Measurements from ENCODE around the gene NUDT9.
"Not testable (repeated sequence)": the region's sequence is repeated elsewhere in the genome, so short reads cannot be mapped to it uniquely, and the experiment has no call there.

The NUDT9 gene

DNA sequence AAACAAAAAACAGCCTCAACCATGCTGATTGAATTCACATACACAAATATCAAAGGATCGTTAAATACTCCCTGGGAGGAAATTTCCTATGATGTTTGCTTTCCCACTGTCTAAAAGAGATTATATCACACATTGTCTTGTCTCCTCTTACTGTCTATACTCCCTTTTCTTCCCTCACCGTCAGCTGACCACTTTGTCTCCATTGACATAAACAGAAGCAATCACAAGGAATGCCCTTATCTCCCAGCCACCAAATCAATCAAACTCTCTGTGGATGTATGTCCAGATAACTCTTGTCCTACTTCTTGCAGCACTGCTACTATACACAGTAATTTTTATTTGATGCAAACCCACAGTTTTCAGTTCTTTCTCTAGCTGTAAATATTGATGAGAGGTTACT lies 12.2 kb upstream of the NUDT9 start:
- no peak for DNase-seq

DNA sequence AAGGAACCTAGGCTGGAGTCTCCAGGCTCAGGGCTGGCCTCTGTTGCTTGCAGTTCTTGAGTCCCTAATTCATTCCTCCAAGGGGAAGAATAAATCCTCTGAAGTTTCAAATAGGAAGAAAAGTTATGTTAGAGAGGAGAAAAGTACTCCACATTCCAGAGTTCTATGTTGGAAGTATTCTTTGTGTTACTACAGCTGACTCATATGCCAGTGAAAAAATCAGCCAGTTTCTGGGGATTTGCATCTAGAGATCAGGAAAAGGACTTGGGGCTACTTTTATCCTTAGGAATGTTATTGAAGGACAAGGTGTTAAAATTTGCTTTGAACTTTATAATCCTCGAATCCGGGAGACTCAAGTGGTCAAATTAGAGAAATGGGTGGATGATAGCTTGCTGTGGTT lies 11.7 kb upstream of the NUDT9 start:
- DNase-seq: no peak

DNA sequence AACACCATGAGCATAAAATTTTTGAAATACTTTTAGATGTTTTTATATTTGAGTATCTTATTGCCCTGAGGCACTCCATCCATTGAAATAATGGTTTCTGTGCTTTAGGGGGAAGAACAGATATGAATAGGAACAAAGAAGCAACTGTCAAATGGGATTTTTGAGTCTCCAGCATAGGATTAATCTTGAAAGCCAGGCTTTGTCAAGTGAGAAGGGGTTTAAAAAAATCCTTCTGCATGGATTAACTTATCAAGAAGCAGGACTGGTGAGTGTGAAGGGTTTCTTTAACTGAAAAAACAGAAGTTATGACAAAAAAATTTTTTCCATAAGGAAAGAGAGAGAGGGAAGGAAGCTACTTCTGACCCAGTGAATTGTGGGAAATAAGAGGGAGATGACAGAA lies 7.6 kb upstream of the NUDT9 start:
- no peak for DNase-seq

DNA sequence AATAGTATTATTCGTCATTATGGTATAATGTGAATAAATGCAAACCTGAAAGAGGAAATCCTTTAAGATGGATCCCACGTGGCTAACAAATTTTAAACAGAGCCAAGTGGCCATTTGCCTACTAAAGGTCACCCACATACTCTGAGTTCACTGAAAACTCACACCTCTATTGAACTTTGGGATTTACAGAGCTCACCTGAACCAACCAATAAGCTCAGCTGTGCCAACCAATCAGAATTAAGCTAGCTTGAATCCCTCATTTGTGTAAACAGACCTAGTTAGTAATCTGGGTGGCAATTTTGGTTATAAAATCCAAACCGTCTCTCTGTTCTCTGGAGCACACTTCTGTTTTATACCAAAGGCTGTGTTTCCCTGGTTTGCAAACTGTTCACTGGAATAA lies 5.4 kb upstream of the NUDT9 start:
- no peak for DNase-seq

DNA sequence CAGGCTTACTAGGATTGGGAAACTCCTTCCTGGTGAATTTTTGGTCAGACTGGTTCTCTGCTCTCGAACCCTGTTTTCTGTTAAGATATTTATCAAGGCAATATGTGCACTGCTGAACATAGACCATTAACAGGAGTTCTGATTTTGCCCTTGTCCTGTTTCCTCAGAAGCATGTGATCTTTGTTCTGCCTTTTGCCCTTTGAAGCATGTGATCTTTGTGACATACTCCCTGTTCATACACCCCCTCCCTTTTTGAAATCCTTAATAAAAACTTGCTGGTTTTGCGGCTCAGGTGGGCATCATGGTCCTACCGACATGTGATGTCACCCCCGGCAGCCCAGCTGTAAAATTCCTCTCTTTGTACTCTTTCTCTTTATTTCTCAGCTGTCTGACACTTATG lies 4.0 kb upstream of the NUDT9 start:
- not testable (repeated sequence) for DNase-seq

DNA sequence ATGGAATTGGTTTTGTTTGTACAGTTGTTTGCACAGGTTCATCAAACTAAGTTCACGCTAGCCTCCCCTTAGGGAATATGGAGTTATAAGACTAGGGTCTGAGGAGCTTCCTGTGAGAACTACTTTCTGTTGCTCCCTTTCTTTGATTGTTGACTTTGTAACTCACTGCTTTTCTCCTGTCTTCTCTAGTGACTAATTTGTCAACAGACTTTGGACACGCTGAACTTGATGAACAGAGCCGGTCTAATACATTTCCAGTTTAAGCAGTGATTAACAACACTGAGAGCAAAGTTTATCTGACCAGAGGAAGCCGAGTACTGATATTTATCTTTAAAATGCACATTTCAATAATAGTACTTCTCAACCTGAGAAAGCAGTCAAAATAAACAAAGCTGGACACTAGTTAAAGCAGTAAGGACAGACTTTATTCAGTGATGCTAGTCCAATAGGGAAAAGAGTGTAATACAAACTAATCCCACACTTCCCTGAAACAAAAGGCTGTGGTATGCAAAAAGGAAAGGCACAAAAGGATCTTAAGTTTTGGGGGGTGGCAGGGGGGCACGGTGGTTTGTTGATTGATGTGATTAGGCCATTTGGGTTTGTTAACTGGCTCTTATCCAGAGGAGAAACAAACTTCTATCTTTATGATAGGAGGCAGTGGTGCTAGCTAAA lies 2.7 kb upstream of the NUDT9 start:
- no peak for DNase-seq

DNA sequence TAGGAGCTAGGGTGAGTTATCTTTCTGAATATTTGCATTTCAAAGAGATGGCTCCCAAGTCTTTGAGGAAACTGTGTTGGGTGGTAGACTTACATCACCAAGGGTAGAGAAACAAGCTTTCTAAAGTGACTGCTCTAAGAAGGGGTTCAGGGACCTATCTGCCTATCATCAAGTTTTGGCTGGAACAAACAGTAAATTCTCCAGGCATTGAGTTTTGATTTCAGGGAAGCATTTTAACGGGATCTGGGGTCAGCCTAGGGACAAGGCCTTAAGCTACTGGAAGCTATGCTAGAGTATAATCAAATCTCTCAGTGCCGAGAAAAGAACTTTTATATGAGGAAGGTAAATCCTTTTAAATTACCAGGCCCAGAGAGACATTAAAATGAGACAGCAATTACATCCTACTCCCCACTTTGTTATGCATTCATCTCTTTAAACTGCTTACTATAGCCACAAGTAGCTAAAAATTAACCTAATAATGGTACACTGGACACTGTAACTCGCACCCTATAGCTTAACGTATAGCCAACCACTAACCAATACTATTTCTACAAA lies 2.0 kb upstream of the NUDT9 start:
- no peak for DNase-seq

DNA sequence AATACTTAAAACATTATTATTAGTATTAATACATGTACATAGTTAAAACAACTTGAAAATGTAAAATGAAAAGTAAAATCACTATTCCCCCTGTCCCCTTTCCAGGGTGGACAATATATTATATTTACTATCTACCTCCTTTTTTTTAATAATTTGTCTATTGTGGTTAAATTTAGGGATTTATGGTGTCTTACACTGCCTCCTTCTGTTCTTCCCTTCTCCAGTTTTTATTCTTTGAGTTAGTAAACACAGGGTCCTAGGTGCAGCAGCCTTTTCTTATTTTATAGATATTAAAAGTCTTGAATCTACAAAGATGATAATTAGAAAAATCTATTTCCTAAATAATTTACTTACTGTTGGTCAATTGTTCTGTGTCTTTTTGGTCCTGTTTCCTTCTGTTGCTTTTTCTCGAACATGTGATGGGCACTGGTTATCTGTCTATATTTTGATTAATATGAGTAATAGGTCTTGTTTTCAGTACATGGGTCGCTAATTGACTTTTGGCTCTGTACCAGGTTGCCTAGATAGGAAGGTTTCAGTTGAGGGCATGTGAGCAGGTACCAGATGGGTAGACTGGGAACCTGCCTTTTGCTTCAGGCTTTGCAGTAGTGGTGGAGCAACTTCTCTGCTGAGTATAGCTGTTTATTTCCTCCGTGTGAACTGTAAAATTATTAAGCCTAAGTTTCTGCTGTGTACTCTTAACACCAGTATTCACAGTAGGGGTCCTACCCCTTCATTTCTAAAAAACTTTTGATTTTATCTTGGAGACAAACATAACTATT lies 1.1 kb downstream of the NUDT9 start:
- no peak for DNase-seq

DNA sequence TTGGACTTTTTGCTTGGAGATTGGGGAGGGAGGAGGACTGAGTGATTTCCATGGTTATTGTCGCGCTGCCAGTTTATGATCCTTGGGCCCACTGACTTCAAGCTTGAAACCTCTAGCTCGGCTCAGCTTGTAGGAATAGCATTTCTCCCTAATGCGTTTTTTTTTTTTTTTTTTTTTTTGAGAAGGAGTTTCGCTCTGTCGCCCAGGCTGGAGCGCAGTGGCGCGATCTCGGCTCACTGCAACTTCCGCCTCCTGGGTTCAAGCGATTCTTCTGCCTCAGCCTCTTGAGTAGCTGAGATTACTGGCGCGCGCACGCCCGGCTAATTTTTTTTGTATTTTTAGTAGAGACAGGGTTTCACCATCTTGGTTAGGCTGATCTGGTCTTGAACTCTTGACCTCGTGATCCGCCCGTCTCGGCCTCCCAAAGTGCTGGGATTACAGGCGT lies 1.7 kb downstream of the NUDT9 start:
- not testable (repeated sequence) for DNase-seq

DNA sequence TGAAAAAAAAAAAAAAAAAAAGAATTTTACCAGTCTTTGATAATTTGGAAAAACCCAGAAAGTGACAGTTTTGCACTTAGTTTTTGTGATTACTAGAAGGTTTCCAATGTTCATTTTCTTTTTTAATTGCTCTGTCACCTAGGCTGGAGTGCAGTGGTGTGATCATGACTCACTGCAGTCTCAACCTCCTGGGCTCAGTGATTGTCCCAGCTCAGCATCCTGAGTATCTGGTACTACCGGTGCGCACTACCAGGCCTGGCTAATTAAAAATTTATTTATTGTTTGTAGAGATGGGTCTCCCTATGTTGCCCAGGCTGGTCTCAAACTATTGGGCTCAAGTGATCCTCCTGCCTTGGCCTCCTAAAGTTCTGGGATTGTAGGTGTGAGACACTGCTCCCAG lies 3.3 kb downstream of the NUDT9 start:
- DNase-seq: peak in 1 of 2 experiments; percentile 24

DNA sequence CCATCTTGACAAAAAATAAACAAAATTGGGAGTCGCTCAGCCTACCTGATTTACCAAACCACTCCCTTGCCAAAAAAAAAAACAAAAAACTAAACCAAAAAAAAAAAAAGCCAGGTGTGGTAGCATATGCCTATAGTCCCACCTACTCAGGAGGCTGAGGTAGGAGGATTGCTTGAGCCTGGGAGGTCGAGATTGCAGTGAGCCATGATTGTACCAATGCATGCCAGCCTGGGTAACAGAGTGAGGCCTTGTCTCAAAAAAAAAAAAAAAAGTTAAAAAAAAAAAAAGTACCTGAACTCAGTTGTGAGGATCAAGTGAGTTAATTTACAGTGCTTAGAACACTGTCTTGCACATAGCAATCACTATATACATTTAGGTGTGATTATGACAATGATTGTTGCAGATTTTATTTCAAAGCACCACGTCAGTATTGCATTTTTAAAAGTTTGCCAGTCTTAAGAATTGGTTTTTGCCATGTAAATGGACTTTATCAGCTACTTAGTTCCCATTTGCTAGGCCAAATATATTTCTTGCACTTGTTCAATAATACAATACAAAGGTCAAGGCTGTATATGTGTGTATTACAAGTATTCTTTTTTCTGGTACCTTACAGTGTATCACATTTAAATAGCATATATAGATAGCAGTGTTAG lies 4.6 kb downstream of the NUDT9 start:
- DNase-seq: no peak

DNA sequence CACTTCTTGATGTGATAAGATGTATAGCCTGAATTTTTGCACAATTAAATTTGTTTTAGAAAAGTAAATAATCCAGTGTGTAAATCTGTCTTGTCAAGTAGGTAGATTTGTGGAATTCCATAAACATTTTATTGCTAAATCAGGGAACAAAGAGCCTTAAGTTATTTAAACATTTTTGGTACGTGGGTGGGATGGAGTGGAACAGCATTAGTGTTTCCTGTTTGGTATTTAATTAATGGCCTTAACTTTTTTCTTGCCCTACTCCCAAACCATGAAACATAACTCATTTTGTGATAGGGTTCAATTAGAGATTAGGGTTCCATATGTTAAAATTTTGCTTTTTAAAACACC lies 5.1 kb downstream of the NUDT9 start:
- no peak for DNase-seq

DNA sequence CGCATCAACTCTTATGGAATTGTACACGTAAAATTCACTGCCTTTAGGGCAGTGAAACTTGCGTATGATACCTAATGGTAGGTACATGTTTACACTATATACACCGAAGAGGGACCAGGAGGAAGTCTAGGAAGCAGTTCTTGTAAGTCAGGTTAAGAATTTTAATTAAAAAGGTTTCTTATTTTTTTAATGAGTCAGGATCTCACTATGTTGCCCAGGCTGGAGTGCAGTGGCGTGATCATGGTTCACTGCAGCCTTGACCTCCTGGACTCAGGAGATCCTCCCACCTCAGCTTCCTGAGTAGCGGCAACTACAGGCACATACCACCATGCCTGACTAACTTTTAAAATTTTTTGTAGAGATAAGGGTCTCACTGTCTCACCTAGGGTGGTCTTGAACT lies 6.6 kb downstream of the NUDT9 start:
- DNase-seq: no peak

DNA sequence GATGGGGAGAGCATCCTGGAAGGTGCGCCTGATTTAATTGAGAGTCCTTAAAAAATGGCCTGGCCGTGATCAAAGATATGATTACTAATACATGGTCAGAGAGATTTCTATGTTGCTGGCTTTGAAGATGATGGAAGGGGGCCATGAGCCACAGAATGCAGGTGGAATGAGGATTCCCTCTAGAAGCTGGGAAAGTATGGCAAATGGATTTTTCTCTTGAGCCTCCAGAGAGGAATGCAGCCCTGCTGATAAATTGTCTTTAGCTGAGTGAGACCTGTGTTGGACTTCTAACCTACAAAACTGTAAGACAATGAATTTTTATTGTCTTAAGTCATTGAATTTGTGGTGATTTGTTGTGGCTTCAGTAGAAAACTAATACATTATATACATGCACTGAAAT lies 7.7 kb downstream of the NUDT9 start:
- no peak for DNase-seq

DNA sequence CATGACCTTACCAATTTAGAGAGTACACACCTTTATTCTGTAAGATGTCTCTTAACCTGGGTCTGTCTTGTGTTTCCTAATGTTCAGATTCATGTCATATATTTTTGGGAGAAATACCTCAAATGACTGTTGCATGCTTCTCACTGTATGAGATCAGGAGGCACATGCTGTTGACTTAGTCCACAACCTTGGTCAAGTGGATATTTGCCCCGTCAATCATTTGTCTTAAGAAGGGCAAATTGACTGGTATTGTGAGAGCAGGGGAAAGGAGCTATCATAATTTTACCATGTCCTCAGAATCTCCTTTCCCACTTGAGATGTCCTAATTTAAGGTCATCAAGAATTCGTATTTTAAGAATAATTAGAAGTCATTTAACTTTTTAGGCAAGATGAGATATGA lies 11.0 kb downstream of the NUDT9 start:
- DNase-seq: no peak

DNA sequence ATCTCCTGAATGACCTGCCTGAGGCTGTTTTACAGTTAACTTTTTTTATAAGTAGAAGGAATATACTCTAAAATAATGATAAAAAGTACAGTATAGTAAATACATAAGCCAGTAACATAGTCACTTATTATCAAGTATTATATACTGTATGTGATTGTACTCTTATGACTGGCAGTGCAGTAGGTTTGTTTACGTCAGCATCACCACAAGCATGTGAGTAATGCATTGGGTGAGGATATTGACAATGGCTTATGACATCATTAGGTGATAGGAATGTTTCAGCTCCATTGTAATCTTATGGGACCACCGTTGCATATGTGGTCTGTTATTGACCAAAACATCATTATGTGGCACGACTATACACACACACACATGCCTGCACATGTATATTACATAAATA lies 20.5 kb downstream of the NUDT9 start:
- no peak for DNase-seq

DNA sequence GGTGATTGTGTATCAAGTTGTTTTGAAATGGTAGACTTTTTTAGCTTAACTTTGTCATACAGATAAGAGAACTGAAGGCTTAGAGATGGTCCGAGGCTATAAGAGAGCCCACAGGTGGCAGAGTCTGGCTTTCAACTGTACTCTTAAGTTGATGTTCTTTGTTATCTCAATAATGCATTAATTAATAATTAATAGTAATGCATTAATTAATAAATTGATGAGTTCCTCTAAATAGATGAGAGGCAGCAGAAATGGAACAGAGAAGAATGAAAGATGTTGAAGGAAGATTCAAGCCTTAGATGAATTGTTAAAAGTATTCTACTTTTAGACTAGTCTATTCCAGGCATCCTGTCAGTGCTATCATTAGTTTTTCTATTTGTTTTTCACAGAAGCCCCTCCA lies 22.4 kb downstream of the NUDT9 start:
- DNase-seq: no peak

DNA sequence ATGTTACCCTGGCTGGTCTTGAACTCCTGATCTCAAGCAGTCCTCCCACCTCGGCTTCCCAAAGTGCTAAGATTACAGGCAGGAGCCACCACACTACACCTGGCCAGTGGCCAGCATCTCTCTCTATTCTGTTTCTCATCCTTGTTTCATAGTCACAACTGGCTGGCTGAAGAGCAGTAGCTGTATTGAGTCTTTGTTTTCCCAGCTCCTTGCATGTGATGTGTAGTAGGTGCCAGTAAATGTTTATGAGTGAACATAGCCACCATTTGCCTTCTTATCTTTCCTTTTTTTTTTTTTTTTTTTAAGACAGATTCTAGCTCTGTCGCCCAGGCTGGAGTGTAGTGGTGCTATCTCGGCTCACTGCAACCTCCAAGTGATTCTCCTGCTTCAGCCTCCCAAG lies 23.6 kb downstream of the NUDT9 start:
- no peak for DNase-seq

DNA sequence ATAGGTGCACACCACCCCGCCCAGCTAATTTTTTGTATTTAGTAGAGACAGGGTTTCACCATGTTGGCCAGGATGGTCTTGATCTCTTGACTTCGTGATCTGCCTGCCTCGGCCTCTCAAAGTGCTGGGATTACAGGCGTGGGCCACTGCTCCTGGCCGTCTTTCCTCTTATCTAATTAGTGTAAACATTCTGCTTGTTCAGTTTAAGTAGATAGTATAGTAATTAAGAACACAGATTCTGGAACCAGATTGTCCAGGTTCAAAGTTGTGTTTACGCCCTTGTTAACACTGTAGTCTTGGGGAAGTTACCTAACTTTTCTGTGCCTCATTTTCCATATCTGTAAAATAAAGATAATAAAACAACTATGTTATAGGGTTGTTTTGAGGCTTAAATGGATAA lies 24.0 kb downstream of the NUDT9 start:
- not testable (repeated sequence) for DNase-seq

DNA sequence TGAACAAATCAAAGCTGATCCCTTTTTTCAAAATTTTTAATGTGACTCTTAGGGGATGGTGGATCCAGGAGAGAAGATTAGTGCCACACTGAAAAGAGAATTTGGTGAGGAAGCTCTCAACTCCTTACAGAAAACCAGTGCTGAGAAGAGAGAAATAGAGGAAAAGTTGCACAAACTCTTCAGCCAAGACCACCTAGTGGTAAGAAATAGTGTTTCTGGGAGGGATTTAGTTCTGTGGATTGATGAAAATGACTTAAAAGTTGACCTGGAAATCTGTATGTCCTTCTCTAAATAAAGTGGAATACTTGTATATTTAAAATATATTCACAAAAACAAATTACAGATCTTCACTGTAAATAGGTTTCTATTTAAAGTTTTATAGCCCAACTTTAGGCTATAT lies 29.2 kb downstream of the NUDT9 start:
- DNase-seq: no peak

DNA sequence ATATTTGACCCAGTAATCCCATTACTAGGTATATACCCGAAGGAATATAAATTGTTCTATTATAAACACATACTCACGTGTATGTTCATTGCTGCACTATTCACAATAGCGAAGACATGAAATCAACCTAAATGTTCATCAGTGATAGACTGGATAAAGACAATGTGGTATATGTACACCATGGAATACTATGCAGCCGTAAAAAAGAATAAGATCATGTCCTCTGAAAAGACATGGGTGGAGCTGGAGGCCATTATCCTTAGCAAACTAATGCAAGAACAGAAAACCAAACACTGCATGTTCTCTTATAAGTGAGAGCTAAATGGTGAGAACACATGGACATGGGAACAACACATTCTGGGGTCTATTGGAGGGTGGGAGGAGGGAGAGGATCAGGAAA lies 36.5 kb downstream of the NUDT9 start:
- DNase-seq: no peak

DNA sequence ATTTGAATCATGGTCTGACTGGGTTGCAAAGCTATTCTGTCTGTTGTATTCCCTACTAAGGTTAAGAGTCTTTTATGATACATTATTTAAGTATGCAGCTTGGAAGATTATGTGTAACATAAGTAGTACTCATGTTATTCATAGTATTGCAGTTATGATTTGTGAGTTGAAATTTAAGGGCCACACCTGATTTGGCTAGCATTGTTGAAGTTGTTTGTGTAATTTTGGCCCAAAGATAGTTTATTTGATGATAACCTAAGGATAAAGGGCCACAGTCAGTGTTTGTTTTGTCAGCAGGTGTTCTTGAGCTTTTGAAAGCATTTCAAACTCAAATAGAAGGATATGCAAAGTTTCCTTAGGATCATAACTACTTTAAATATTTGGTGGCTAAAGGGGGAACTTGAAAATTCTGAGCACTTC lies 38.9 kb downstream of the NUDT9 start:
- no peak for DNase-seq

DNA sequence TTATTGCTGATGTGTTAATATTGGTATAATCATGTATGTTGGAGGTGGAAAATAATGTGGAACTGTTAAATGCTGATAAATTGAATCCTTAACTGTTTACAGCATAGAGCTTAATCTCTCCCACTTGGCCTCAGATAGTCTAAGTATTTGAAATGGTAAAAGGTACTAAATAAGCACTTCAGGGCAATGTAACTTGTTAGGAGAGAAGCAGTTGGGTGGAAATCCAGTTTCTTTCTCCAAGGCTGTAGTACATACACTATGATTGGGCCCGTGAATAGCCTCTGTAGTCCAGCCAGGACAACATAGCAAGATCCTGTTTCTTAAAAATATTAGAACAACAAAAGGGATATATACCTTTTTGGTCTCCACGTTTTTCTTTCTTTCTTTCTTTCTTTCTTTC lies 39.7 kb downstream of the NUDT9 start:
- no peak for DNase-seq

All from activated T-cell treated with anti-CD3 and anti-CD28 coated beads, Interleukin-2, amount 50 U/mL, for 48 hours (primary cell).